22Rv1 (cell line): ENCODE data around the gene MARCHF3.

Experiments used
- ZFX ChIP-seq: fragments of 450-650 bp; IDR thresholded peaks from 2 replicates; pipeline ENCODE4 v1.6.1; 2017; ENCODE audit warnings: antibody characterized with exemption, borderline replicate concordance
- TF ChIP-seq, protein P1 (sequence below): fragments of 450-650 bp; IDR thresholded peaks from 2 replicates; pipeline ENCODE4 v1.5.1; 2017; ENCODE audit warnings: mild to moderate bottlenecking

- TF ChIP-seq, protein P1, sequence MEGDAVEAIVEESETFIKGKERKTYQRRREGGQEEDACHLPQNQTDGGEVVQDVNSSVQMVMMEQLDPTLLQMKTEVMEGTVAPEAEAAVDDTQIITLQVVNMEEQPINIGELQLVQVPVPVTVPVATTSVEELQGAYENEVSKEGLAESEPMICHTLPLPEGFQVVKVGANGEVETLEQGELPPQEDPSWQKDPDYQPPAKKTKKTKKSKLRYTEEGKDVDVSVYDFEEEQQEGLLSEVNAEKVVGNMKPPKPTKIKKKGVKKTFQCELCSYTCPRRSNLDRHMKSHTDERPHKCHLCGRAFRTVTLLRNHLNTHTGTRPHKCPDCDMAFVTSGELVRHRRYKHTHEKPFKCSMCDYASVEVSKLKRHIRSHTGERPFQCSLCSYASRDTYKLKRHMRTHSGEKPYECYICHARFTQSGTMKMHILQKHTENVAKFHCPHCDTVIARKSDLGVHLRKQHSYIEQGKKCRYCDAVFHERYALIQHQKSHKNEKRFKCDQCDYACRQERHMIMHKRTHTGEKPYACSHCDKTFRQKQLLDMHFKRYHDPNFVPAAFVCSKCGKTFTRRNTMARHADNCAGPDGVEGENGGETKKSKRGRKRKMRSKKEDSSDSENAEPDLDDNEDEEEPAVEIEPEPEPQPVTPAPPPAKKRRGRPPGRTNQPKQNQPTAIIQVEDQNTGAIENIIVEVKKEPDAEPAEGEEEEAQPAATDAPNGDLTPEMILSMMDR = no peak
- no peak for TF ChIP-seq ZFX
These were observed 110.8 kb downstream of the MARCHF3 start for GRCh38 chr5:126919566-126919965.
